Activated CD4-positive, alpha-beta T cell treated with anti-CD3 and anti-CD28 coated beads, Interleukin-2, amount 50 U/mL, for 48 hours (primary cell): ENCODE measurements around the gene CPXM1.
"Not testable (repeated sequence)": the region's sequence is repeated elsewhere in the genome, so short reads cannot be mapped to it uniquely, and the experiment has no call there.

Source experiments
- DNase-seq, 2 experiments: peaks; one replicate each; pipeline ENCODE4 v3.0.0-alpha.2; 2020

The CPXM1 gene

GRCh38 chr20:2820896-2821869 lies 20.8 kb upstream of the CPXM1 start:
- DNase-seq = no peak

DNA sequence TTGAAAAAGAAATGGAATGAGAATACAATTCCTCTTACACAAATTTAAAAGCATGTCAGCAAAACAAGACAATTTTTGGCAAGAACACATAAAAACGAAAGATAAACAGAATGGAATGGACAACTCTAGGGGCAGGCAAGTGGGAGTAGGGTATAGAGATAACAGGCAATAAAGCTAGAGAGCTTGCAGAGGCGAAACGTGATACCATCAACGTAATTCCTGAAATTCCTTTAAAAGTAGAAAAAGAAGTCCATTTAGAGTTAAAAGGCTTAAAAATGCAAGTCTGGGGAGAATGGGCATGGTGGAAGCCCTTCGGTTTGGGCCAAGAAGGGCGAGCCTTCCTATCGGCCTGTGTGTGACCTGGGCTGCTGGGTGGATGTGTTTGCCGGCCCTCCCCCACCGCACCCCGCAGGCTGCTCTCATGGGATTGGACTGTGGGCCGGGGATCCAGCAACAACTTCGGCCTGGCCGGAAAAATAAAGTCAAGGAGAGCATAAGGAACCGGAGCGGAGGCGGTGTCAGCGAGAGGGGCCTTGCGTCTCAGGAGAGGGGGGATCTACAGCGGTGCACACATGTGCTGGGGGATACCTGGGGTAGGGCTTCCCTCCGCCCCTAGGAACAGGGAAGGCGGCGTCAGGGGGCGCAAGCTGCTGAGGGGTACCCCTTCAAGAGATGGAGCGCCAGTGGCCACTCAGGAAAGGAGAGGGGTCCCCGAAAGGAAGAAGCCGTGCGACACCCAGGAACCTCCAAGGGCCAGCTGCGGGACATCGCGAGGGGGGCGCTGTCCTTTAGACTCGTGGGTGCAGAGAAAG lies 19.9 kb upstream of the CPXM1 start:
- no peak for DNase-seq

GRCh38 chr20:2817891-2818595 lies 17.6 kb upstream of the CPXM1 start:
- no peak for DNase-seq

DNA sequence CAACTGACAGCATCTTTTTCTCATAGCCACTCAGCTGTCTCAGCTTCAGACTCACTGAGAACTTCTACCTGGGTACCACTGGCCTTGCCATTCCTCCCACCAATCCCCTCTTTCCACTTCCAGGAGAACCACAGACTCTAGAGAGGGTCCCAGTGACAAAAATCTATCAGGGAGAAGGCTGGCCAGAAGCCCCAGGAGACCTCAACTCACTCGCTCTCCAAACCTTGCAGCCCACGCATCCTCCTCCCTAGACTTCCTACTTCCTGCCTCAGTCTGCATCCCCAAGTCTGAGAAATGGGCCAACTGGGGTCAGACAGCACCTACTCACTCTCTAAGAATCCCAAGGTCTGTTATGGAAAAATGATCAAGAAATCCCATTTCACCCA lies 16.9 kb upstream of the CPXM1 start:
- no peak for DNase-seq

DNA sequence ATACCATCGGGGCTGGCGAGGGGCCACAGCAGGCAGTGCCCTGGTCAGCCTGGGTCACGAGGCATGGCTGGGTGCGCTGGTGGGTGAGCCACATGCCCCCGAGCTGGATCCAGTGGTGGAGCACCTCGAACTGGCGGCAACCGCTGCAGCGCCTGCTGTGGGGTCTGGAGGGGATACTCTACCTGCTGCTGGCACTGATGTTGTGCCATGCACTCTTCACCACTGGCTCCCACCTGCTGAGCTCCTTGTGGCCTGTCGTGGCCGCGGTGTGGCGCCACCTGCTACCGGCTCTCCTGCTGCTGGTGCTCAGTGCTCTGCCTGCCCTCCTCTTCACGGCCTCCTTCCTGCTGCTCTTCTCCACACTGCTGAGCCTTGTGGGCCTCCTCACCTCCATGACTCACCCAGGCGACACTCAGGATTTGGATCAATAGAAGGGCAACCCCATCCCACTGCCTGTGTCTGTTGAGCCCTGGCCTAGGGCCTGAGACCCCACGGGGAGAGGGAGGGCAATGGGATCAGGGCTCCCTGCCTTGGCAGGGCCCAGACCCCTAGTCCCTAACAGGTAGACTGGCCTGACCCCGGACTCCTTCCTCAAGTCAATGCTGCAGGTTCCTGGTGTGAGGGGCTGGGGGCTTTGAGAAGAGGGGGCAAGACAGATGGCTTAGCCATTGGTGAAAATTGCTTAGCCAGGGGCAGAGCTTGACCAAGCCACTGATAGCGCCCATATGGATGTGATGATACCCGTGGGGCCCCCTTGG lies 16.3 kb upstream of the CPXM1 start:
- DNase-seq = no peak

DNA sequence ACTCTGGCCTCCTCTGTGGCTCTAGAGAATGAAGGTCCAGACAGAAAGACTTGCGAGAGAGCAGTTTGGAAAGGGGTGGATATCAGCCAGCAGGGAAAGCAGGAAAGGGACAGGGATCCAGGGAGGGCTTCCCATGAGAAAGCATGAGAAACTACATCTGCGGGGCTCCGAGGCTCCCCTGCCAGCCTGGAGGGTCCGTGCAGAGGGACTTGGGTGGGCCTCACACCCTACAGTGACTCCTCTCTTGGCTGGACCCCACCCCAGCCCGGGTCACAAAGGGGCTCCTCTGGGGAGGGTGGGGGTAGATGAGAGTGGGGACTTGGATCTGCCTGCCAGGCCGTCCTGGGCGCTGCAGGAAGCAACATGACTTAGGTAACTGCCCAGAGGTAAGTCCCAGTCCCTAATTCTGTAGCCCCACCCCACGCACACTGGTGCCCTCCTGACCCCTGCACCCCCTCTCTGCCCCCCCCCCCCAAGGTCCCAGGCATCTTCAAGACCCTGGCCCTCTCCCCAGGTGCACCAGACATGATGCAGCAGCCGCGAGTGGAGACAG lies 15.7 kb upstream of the CPXM1 start, which contains the start of gene TMEM239:
TMEM239 (plus strand) TSS at position 335 of the 553 bp plus-strand sequence; CDS start at position 526, 191 bp downstream.
- DNase-seq = no peak

DNA sequence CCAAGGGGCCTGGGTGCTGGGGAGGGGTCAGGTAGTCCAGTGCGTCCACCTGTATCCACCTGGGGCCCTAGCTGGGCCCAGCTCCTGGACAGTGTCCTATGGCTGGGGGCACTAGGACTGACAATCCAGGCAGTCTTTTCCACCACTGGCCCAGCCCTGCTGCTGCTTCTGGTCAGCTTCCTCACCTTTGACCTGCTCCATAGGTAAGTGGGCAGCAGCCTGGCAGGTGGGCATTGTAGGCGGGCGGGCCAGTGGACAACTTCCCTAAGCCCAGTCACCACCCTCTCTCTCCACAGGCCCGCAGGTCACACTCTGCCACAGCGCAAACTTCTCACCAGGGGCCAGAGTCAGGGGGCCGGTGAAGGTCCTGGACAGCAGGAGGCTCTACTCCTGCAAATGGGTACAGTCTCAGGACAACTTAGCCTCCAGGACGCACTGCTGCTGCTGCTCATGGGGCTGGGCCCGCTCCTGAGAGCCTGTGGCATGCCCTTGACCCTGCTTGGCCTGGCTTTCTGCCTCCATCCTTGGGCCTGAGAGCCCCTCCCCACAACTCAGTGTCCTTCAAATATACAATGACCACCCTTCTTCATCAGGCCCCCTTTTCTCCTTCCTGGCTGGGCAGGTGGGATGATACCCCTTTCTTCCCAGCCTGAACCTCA lies 14.9 kb upstream of the CPXM1 start:
- no peak for DNase-seq

GRCh38 chr20:2814587-2815051 lies 14.2 kb upstream of the CPXM1 start, which contains the start of gene C20orf141:
Gene C20orf141 (plus strand): TSS chr20:2814987. CDS start chr20:2815185, 198 bp downstream.
- no peak for DNase-seq

GRCh38 chr20:2814076-2814475 lies 13.6 kb upstream of the CPXM1 start:
- DNase-seq = no peak

GRCh38 chr20:2812189-2812588 lies 11.8 kb upstream of the CPXM1 start:
- no peak for DNase-seq

- no peak for DNase-seq
Observed at GRCh38 chr20:2809690-2810089, 9.3 kb upstream of the CPXM1 start.

DNA sequence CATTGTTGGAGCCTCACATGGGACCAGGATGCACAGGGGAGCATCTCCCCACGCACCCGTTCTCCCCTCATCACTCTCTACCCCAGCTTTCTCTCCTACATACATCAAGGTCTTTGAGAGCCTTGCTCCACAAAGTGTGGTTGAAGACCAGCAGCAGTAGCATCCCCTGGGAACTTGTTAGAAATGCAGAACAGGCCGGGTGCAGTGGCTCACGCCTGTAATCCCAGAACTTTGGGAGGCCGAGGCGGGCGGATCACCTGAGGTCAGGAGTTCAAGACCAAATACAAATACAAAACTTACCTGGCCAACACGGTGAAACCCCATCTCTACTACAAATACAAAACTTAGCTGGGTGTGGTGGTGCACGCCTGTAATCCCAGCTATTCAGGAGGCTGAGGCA lies 7.5 kb upstream of the CPXM1 start:
- not testable (repeated sequence) for DNase-seq

GRCh38 chr20:2807019-2807418 lies 6.6 kb upstream of the CPXM1 start:
- no peak for DNase-seq

- no peak for DNase-seq
Observed at GRCh38 chr20:2806351-2806701, 5.9 kb upstream of the CPXM1 start.

GRCh38 chr20:2805689-2806350 lies 5.4 kb upstream of the CPXM1 start:
- DNase-seq = no peak

- no peak for DNase-seq
Observed at GRCh38 chr20:2804852-2805688, 4.6 kb upstream of the CPXM1 start.

DNA sequence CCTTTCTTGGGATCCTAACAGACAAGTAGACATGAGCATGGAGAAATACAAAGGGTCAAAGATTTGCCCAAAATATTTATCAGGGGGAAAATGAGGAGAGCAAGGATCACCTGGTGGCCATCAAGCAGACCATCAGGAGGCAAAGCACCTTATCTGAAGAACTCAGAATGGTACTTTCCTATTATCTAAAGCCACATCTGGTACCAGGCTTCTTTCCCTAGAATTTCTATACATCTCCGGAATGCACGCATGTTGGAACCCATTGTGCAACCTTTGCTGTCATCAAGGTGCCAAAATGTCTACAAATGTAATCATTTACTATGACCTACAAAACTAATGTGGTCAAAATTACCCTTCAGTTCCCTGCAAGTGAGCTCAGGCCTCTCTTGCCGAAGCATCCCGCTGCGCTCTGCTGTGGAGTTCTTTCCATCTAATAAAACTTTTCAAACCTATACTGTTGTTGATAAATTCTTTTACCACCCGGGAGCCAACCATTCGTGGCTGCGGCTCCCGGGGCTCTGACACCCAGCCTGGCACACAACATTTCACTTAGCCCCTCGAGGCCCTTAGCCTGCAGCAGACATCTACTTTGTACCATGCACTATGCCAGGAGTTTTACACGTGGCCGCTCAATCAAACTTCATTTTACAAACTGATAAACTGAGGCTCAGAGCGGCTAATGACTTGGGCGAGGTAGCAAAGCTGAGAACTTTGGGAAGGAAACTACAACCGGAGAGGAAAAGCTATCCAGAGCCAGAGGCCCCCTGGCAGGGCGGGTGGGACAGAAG lies 3.8 kb upstream of the CPXM1 start:
- no peak for DNase-seq

DNA sequence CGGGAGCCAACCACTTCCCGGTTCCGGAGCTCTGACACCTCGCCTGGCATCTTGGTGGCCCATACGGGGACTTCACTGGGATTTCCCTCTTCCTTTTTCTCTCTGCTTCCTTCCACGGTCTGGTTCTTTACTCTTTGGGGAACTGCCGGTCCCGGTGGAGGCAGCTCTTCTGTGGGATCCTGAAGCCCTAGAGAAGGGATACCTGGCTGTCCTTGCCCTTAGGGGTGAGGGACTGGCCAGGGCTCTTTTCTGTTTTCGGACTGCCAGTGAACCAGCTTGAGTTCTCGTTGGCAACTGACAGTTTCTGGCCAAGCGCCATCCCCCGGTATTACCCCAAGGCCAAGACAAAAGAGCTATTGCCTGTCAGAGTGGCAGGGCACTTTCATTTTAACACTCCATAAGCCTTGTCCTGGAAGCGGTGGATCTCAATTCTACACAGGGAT lies 880 bp upstream of the CPXM1 start:
- DNase-seq = no peak
